GM18868 (cell line): Measurements from ENCODE around the gene WDR82.

Experiments used
- ATAC-seq: cut with Tn5 transposase; IDR thresholded peaks from one replicate; pipeline ENCODE4 v1.9.1; 2021; ENCODE audit warnings: mild to moderate bottlenecking, moderate library complexity; ENCODE audit not compliant: unreplicated experiment

Gene WDR82

GRCh38 chr3:52205727-52206372 lies 72.6 kb downstream of the WDR82 start:
- no peak for ATAC-seq
